Fibroblast of pulmonary artery (primary cell): Measurements from ENCODE around the gene CCS.

Source experiments
- DNase-seq: peaks from one replicate; pipeline ENCODE4 v3.0.0-alpha.2; 2010; ENCODE audit warnings: low read depth
- H3K4me3 ChIP-seq: replicated peaks from 2 replicates; pipeline ENCODE4 v1.5.1; 2011; ENCODE audit warnings: low read depth, mild to moderate bottlenecking, control low read depth, low read length, moderate library complexity
- CTCF ChIP-seq: IDR thresholded peaks from 2 replicates; pipeline ENCODE4 v1.5.1; 2011; ENCODE audit warnings: mild to moderate bottlenecking, control low read depth, low read length, inconsistent platforms; ENCODE audit errors: missing control alignments

The CCS gene

GRCh38 chr11:66619080-66619554, 26.1 kb downstream of the CCS start:
- TF ChIP-seq CTCF = no peak
- peak overlapping the region; percentile 81 for H3K4me3 ChIP-seq
- DNase-seq = peak; percentile 88

- DNase-seq = no peak
- no peak overlapping the region for H3K4me3 ChIP-seq
- no peak for TF ChIP-seq CTCF
These were observed 31.5 kb downstream of the CCS start for GRCh38 chr11:66624450-66624849.

- DNase-seq = no peak
- H3K4me3 ChIP-seq = no peak overlapping the region
- no peak for TF ChIP-seq CTCF
These were observed 32.2 kb downstream of the CCS start for GRCh38 chr11:66625041-66625751.

- no peak for TF ChIP-seq CTCF
- DNase-seq = no peak
- H3K4me3 ChIP-seq = no peak overlapping the region
These were observed 32.8 kb downstream of the CCS start for GRCh38 chr11:66625752-66626149.

- no peak overlapping the region for H3K4me3 ChIP-seq
- no peak for TF ChIP-seq CTCF
- no peak for DNase-seq
These were observed 33.4 kb downstream of the CCS start for GRCh38 chr11:66626382-66626781.

- DNase-seq = no peak
- TF ChIP-seq CTCF = no peak
- H3K4me3 ChIP-seq = no peak overlapping the region
These were observed 33.9 kb downstream of the CCS start for GRCh38 chr11:66626926-66627325.

GRCh38 chr11:66628061-66628603, 35.1 kb downstream of the CCS start:
- no peak overlapping the region for H3K4me3 ChIP-seq
- TF ChIP-seq CTCF = no peak
- DNase-seq = no peak
